A673 (cell line): ENCODE measurements around the gene COBL. TPM values are rescaled to one million over a fixed set of nuclear protein-coding genes. Genes with fewer than 3 reads are reported as not detected.

Source experiments
- BruUV-seq: library from RNA; stranded (reverse); fragments of 400-500 nt; replicated peaks from 2 replicates; lab custom pipeline; 2021; lab: Mats Ljungman, UMichigan
- CTCF ChIA-PET: fragments of 300-600 bp; sonication (Branson Sonifier 250); formaldehyde crosslinking; loops from one replicate; lab custom pipeline; 2022; ENCODE audit warnings: antibody characterized with exemption; lab: Charles Lee
- POLR2A ChIA-PET: fragments of 300-600 bp; sonication (Branson Sonifier 250); formaldehyde crosslinking; loops from one replicate; lab custom pipeline; 2022; ENCODE audit warnings: antibody characterized with exemption; ENCODE audit not compliant: low non-redundant PET; lab: Charles Lee
- DNase-seq: peaks from one replicate; pipeline ENCODE4 v3.0.0-alpha.2; 2015; ENCODE audit warnings: low spot score
- H3K27ac ChIP-seq: fragments of 200-600 bp; sonication (generic); 2 replicates; pipeline ENCODE4 v1.5.1; 2016; ENCODE audit warnings: mixed run types, low read depth, mild to moderate bottlenecking, mixed read lengths, antibody characterized with exemption, low read length; ENCODE audit not compliant: poor library complexity, severe bottlenecking
- H3K27me3 ChIP-seq: fragments of 200-600 bp; sonication (generic); replicated peaks from 2 replicates; pipeline ENCODE4 v1.6.1; 2017; ENCODE audit warnings: mixed run types, low read depth, mild to moderate bottlenecking, mixed read lengths, antibody characterized with exemption, low read length; ENCODE audit not compliant: insufficient read depth, poor library complexity
- H3K36me3 ChIP-seq: fragments of 200-600 bp; sonication (generic); 2 replicates; pipeline ENCODE4 v1.6.1; 2016; ENCODE audit warnings: mixed run types, mild to moderate bottlenecking, mixed read lengths, antibody characterized with exemption, low read length; ENCODE audit not compliant: insufficient read depth, poor library complexity, severe bottlenecking
- H3K4me1 ChIP-seq: fragments of 200-600 bp; sonication (generic); 2 replicates; pipeline ENCODE4 v1.6.1; 2017; ENCODE audit warnings: mixed run types, mild to moderate bottlenecking, mixed read lengths, antibody characterized with exemption, low read length; ENCODE audit not compliant: insufficient read depth, poor library complexity, severe bottlenecking
- H3K4me3 ChIP-seq: fragments of 200-600 bp; sonication (generic); 2 replicates; pipeline ENCODE4 v1.5.1; 2016; ENCODE audit warnings: low read depth, mixed run types, mild to moderate bottlenecking, mixed read lengths, low read length; ENCODE audit not compliant: poor library complexity, severe bottlenecking
- H3K9me3 ChIP-seq: fragments of 200-600 bp; sonication (generic); 2 replicates; pipeline ENCODE4 v1.6.1; 2016; ENCODE audit warnings: mixed run types, low read depth, mild to moderate bottlenecking, mixed read lengths, antibody characterized with exemption, low read length; ENCODE audit not compliant: poor library complexity, severe bottlenecking
- CTCF ChIP-seq: fragments of 300-800, 200-600 bp; sonication (generic); conservative IDR thresholded peaks from 2 replicates; pipeline ENCODE4 v1.5.1; 2017; ENCODE audit warnings: low read depth, mild to moderate bottlenecking, antibody characterized with exemption, low read length, moderate library complexity, mixed read lengths
- EZH2 ChIP-seq: fragments of 200-600 bp; sonication (generic); IDR thresholded peaks from 2 replicates; pipeline ENCODE4 v1.6.1; 2017; ENCODE audit warnings: borderline replicate concordance, low read depth, mild to moderate bottlenecking, mixed read lengths, antibody characterized with exemption, low read length; ENCODE audit not compliant: poor library complexity, severe bottlenecking
- intact Hi-C: fragments of 100-400 bp; cut with micrococcal nuclease; formaldehyde crosslinking; loops from one replicate; pipeline ENCODE4 v1.10.0; 2022; ENCODE audit not compliant: unreplicated experiment
- total RNA-seq: library from RNA; stranded (reverse); gene quantifications from 2 replicates; pipeline ENCODE4 v1.2.3, GENCODE V29; 2021

Gene COBL
- total RNA-seq, 1 experiment from 2014 or later, result not detected

DNA sequence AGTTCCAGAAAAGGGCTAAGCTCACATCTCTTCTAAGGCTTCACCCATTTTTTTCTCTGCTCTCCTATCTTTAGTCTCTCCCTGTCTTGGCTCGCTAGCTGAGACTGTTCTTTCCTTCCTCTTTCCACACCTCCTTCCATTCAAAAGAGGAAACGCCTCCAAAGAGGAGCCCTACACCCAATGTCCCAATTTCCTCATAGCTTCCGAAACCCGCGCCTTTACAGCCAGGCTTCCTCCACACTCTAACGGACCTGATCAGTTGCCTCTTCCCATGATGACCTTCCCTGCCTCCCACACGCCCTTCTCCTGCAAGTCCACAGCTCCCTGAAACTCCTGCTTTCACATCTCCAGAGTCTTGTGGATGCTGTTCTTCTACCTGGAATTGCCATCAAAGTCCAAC lies 71.7 kb downstream of the COBL start:
- H3K4me1 ChIP-seq, result no peaks in the 10 kb centered on the region
- H3K9me3 ChIP-seq, result peaks cover 8% of the 10 kb centered on the region
- ChIA-PET CTCF (no interaction called here), POLR2A (no interaction called here)
- no peaks in the 10 kb centered on the region for H3K27me3 ChIP-seq
- H3K36me3 ChIP-seq, result no peaks in the 10 kb centered on the region
- no TSS peak for BruUV-seq
- no peak for TF ChIP-seq EZH2
- no peak for TF ChIP-seq CTCF
- DNase-seq, result no peak
- no peak overlapping the region for H3K4me3 ChIP-seq
- intact Hi-C loops, result no loop called here
- H3K27ac ChIP-seq, result no peak overlapping the region

DNA sequence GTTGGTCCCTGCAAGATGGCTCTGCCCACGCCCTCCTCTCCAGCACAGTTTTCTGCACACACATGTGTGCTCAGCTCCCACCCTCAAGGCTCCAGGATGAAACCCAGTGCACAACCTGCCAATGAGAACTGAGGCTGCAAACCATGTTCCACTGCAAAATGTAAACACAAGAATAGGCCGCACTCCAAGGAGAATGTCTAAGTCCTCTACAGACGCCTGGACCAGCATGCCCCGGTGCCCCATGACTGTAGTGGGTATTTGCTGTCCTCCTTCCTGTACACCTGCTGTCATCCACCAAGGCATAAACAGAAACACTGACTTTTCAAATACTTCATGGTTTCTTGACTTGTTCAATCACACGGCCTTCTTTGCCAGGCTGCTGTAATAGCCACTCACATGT lies 72.6 kb downstream of the COBL start:
- BruUV-seq, result no TSS peak

GRCh38 chr7:51243631-51244030 lies 73.0 kb downstream of the COBL start:
- Histone ChIP-seq H3K36me3 (no peaks in the 10 kb centered on the region), H3K4me1 (no peaks in the 10 kb centered on the region), H3K9me3 (peaks cover 8% of the 10 kb centered on the region), H3K4me3 (no peak overlapping the region), H3K27ac (no peak overlapping the region), H3K27me3 (no peaks in the 10 kb centered on the region)
- TF ChIP-seq EZH2, result no peak
- no peak for TF ChIP-seq CTCF
- intact Hi-C loops, result no loop called here
- ChIA-PET POLR2A (no interaction called here), CTCF (no interaction called here)
- no TSS peak for BruUV-seq
- DNase-seq, result no peak

More for the DNA sequence above, 72.6 kb downstream of the COBL start:
- peaks cover 8% of the 10 kb centered on the region for H3K9me3 ChIP-seq
- no peak overlapping the region for H3K27ac ChIP-seq
- no peak overlapping the region for H3K4me3 ChIP-seq
- no peak for TF ChIP-seq CTCF
- TF ChIP-seq EZH2, result no peak
- DNase-seq, result no peak
- no peaks in the 10 kb centered on the region for H3K4me1 ChIP-seq
- no peaks in the 10 kb centered on the region for H3K27me3 ChIP-seq
- intact Hi-C loops, result no loop called here
- POLR2A ChIA-PET, result no interaction called here
- CTCF ChIA-PET, result no interaction called here
- H3K36me3 ChIP-seq, result no peaks in the 10 kb centered on the region
